Parathyroid adenoma (tissue), 2 donors: ENCODE data around the gene BRCC3.

Experiments used
- H2AFZ ChIP-seq: fragments of 300-600 bp; sonication (generic); one replicate; pipeline ENCODE4 v1.7.0; 2017; ENCODE audit warnings: antibody characterized with exemption, mild to moderate bottlenecking
- H3K27ac ChIP-seq: fragments of 300-600 bp; sonication (generic); one replicate; pipeline ENCODE4 v1.7.0; 2017
- H3K27me3 ChIP-seq: fragments of 300-600 bp; sonication (generic); one replicate; pipeline ENCODE4 v1.7.0; 2017; ENCODE audit warnings: low read length; ENCODE audit not compliant: control insufficient read depth, insufficient read depth
- H3K36me3 ChIP-seq: fragments of 300-600 bp; sonication (generic); one replicate; pipeline ENCODE4 v1.7.0; 2017; ENCODE audit warnings: low read length; ENCODE audit not compliant: control insufficient read depth, insufficient read depth
- H3K4me1 ChIP-seq: fragments of 300-600 bp; sonication (generic); one replicate; pipeline ENCODE4 v1.7.0; 2017; ENCODE audit warnings: control low read depth
- H3K4me2 ChIP-seq: fragments of 300-600 bp; sonication (generic); one replicate; pipeline ENCODE4 v1.7.0; 2017; ENCODE audit warnings: low read length
- H3K4me3 ChIP-seq: fragments of 300-600 bp; sonication (generic); one replicate; pipeline ENCODE4 v1.7.0; 2017; ENCODE audit warnings: low read depth, low read length
- H3K79me2 ChIP-seq: fragments of 300-600 bp; sonication (generic); one replicate; pipeline ENCODE4 v1.7.0; 2017; ENCODE audit warnings: control low read depth
- H3K9ac ChIP-seq: fragments of 300-600 bp; sonication (generic); one replicate; pipeline ENCODE4 v1.7.0; 2017; ENCODE audit warnings: mild to moderate bottlenecking
- H3K9me3 ChIP-seq: fragments of 300-600 bp; sonication (generic); one replicate; pipeline ENCODE4 v1.7.0; 2017; ENCODE audit warnings: low read length; ENCODE audit not compliant: control insufficient read depth
- TF ChIP-seq, protein P1 (sequence below): fragments of 300-600 bp; sonication (generic); IDR thresholded peaks from one replicate; pipeline ENCODE4 v1.7.0; 2017; ENCODE audit warnings: antibody characterized with exemption, mild to moderate bottlenecking
- donor health status: primary hyperparathyroidism.

Gene BRCC3

DNA sequence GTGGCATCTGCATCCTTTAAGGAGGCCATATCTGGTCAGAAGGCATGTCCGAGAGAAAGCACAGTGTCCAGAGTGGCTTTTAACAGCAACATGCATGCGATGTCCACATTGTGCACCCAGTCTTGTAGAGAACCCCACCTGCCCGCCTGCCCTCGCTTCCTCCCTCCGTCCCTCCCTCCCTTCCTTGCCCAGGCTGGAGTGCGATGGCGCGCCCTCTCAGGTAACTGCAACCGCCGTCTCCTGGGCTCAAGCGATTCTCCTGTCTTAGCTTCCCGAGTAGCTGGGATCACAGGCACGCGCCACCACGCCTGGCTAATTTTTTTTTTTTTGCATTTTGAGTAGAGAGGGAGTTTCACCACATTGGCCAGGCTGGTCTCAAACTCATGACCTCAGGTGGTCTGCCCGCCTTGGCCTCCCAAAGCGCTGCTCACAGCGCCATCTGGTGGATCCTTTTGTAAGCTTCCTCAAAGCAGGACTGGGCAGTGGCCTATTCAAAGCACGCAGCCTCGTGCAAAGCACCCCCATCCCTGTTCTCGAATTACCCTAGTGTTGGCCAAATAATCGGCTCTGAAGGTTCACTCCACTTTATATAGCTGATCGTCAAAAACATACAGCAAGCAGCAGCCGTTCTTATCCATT lies 15.0 kb downstream of the BRCC3 start:
- H3K4me3 ChIP-seq: no peak overlapping the region
- H3K27ac ChIP-seq: no peak overlapping the region
- H3K4me2 ChIP-seq: no peak overlapping the region
- no peak overlapping the region for H2AFZ ChIP-seq
- H3K4me1 ChIP-seq: no peaks in the 10 kb centered on the region
- no peaks in the 10 kb centered on the region for H3K36me3 ChIP-seq
- H3K9me3 ChIP-seq: no peaks in the 10 kb centered on the region
- no peak overlapping the region for H3K9ac ChIP-seq
- H3K79me2 ChIP-seq: no peaks in the 10 kb centered on the region
- no peaks in the 10 kb centered on the region for H3K27me3 ChIP-seq
- TF ChIP-seq, protein P1, sequence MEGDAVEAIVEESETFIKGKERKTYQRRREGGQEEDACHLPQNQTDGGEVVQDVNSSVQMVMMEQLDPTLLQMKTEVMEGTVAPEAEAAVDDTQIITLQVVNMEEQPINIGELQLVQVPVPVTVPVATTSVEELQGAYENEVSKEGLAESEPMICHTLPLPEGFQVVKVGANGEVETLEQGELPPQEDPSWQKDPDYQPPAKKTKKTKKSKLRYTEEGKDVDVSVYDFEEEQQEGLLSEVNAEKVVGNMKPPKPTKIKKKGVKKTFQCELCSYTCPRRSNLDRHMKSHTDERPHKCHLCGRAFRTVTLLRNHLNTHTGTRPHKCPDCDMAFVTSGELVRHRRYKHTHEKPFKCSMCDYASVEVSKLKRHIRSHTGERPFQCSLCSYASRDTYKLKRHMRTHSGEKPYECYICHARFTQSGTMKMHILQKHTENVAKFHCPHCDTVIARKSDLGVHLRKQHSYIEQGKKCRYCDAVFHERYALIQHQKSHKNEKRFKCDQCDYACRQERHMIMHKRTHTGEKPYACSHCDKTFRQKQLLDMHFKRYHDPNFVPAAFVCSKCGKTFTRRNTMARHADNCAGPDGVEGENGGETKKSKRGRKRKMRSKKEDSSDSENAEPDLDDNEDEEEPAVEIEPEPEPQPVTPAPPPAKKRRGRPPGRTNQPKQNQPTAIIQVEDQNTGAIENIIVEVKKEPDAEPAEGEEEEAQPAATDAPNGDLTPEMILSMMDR: peak; percentile 32

DNA sequence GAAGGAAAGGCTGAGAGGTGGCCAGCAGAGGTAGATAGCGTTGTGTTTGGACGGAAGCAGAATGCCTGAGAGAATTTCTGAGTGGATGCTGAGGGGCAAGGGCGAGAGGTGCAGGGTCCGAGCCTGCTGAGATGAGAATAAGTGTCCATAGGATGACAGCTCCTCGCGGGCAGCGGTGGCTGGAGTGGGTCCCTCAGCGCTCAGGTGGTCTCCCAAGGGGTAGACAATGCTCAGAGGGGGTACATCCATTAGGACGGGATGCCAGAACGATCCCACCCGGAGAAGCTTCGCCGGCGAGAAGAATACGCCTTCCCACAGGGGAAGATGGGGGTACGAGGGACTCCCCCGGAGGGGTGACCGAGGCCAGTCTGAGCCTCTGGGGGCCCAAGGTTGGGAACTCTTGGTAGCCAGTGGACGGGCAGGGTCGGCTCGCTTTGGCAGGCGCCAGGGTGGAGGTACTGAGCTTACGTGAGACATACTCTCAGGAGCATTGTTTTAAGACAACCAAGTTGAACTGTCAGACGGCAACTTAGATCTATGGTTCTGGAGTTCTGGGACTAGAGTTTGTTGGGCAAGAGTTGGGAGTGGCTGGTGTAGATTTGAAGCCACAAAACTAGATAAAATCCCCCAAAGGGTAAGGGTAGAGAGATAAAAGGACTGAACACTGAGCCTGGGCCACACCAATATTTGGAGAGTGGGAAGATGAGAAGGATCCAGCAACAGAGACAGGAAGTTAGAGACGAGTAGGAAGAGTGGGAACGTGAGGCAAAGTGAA lies 15.8 kb downstream of the BRCC3 start:
- no peak overlapping the region for H3K27ac ChIP-seq

DNA sequence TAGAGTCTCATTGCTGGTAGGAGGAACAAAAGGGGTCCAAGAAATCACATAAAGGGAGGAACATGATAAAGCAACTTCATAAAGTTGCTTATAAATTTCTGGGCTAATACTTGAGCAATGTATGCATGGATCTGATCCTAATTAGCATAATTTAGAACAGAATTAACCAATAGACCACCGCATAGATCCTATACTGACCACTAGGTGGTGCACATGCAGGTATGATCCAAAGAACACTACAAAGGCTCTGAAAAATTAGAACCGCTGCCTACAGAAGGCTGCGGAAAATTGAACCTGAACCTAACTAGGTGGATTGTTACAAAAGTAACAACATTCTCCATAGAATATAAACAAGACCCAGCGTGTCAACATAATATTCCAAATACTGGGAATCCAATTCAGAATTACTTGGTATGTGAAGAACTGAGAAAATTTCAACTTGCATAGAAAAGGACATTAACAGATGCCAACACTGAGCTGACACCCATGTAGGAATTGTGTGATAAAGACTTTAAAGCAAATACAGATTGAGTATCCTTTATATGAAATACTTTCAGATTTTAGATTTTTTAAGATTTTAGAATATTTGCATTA lies 23.3 kb downstream of the BRCC3 start:
- Histone ChIP-seq H3K4me2 (no peak overlapping the region), H3K9me3 (no peaks in the 10 kb centered on the region), H2AFZ (no peak overlapping the region), H3K36me3 (no peaks in the 10 kb centered on the region), H3K4me3 (no peak overlapping the region), H3K4me1 (no peaks in the 10 kb centered on the region), H3K27me3 (no peaks in the 10 kb centered on the region), H3K27ac (no peak overlapping the region), H3K9ac (no peak overlapping the region), H3K79me2 (no peaks in the 10 kb centered on the region)
- TF ChIP-seq, protein P1: peak; percentile 40

More for the DNA sequence above, 15.8 kb downstream of the BRCC3 start:
- H3K4me3 ChIP-seq: no peak overlapping the region
- H3K36me3 ChIP-seq: no peaks in the 10 kb centered on the region
- no peaks in the 10 kb centered on the region for H3K27me3 ChIP-seq
- no peaks in the 10 kb centered on the region for H3K4me1 ChIP-seq
- H3K4me2 ChIP-seq: no peak overlapping the region
- TF ChIP-seq, protein P1: no peak
- H3K9me3 ChIP-seq: no peaks in the 10 kb centered on the region
- H2AFZ ChIP-seq: no peak overlapping the region
- H3K79me2 ChIP-seq: no peaks in the 10 kb centered on the region
- H3K9ac ChIP-seq: no peak overlapping the region

DNA sequence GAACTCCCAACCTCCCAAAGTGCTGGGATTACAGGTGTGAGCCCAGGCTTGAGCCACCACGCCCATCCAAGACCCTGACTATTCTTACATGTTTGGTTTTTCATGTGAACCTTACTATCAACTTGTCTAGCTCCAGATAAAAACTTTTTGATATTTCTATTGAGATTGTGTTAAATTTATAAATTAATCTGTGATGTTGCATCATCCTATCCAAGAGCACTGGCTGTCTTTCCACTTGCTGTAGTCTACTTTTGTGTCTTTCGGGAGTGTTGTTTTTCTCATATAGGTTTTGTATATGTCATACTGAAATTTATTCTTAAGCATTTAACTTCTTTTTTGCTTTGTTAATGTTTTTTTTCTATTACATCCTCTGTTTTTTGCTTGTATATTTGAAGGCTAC lies 34.6 kb downstream of the BRCC3 start:
- no peak overlapping the region for H3K27ac ChIP-seq
- TF ChIP-seq, protein P1: no peak

More for the DNA sequence above, 34.6 kb downstream of the BRCC3 start:
- Histone ChIP-seq H3K4me1 (no peaks in the 10 kb centered on the region), H3K36me3 (no peaks in the 10 kb centered on the region), H3K4me3 (no peak overlapping the region), H3K9ac (no peak overlapping the region), H2AFZ (no peak overlapping the region), H3K27me3 (no peaks in the 10 kb centered on the region), H3K9me3 (no peaks in the 10 kb centered on the region), H3K4me2 (no peak overlapping the region), H3K79me2 (no peaks in the 10 kb centered on the region)
